ENCODE data around the gene UBLCP1.

DNA sequence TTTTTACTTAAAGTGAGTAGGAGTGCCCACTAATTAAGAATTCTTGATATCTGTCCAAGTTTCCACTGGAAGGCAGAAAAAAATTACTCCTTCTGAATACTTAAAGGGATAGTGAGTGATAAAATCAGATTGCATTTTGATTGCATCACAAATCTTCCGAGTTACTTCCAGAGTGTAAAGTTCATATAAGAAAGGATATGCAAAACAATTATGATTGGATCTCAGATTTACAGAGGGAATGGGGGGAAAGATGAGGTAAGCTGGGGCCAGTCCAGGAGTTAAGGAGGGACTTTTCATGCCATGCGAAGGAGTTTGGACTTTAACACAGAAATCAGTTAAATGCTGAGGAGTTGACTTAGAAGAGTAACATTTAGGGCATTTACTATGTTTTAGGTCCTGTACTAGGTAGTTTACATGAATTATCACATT, 44.5 kb upstream of the UBLCP1 start:
- TF ChIP-seq POLR2A (IDR thresholded peaks at IDR 0.05) = no peak
- TF ChIP-seq, protein P1, sequence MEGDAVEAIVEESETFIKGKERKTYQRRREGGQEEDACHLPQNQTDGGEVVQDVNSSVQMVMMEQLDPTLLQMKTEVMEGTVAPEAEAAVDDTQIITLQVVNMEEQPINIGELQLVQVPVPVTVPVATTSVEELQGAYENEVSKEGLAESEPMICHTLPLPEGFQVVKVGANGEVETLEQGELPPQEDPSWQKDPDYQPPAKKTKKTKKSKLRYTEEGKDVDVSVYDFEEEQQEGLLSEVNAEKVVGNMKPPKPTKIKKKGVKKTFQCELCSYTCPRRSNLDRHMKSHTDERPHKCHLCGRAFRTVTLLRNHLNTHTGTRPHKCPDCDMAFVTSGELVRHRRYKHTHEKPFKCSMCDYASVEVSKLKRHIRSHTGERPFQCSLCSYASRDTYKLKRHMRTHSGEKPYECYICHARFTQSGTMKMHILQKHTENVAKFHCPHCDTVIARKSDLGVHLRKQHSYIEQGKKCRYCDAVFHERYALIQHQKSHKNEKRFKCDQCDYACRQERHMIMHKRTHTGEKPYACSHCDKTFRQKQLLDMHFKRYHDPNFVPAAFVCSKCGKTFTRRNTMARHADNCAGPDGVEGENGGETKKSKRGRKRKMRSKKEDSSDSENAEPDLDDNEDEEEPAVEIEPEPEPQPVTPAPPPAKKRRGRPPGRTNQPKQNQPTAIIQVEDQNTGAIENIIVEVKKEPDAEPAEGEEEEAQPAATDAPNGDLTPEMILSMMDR (IDR thresholded peaks at IDR 0.05) = no peak
